Body of pancreas (tissue), 4 donors: ENCODE measurements around the gene ELAVL4. TPM values are rescaled to one million over a fixed set of nuclear protein-coding genes. Genes with fewer than 3 reads are reported as not detected.

Experiments used
- ATAC-seq: fragments of 150-250 bp; one replicate; pipeline ENCODE4 v1.9.1; 2016
- DNase-seq, 4 donors: peaks; one replicate each; pipeline ENCODE4 v3.0.0-alpha.2; 2019
- H3K27ac ChIP-seq, 4 donors: fragments of 200-600 bp; sonication (generic); 1 replicate in 3 of 4; 2 replicates in 1 of 4; pipeline versions ENCODE4 v1.5.1 to v1.6.1; 2016 to 2019; ENCODE audit warnings: mild to moderate bottlenecking in 1 of 4, mixed read lengths in 1 of 4, moderate library complexity in 1 of 4
- H3K27me3 ChIP-seq, 2 donors: fragments of 200-600 bp; sonication (generic); one replicate each; pipeline ENCODE4 v1.6.0; 2016; ENCODE audit warnings: mild to moderate bottlenecking in 1 of 2
- H3K36me3 ChIP-seq, 2 donors: fragments of 200-600 bp; sonication (generic); replicated peaks in 1 of 2; 2 replicates each; pipeline ENCODE4 v1.5.1; 2016; ENCODE audit warnings: low read depth in 2 of 2; ENCODE audit not compliant: insufficient read depth in 1 of 2
- H3K4me1 ChIP-seq: fragments of 200-600 bp; sonication (generic); one replicate; pipeline ENCODE4 v1.6.0; 2016
- H3K4me3 ChIP-seq, 2 donors: fragments of 200-600 bp; sonication (generic); 1 replicate in 1 of 2; 2 replicates in 1 of 2; pipeline ENCODE4 v1.5.1; 2016 to 2019
- H3K9me3 ChIP-seq, 3 donors: fragments of 200-600 bp; sonication (generic); 1 replicate in 2 of 3; 2 replicates in 1 of 3; pipeline ENCODE4 v1.5.1; 2016
- CTCF ChIP-seq, 7 experiments: fragments of 450-650 bp in 4 of 7; fragments of 200-600 bp in 3 of 7; sonication (generic) in 3 of 7; IDR thresholded peaks; one replicate each; pipeline ENCODE4 v1.5.1; 2016 to 2019; ENCODE audit warnings: antibody characterized with exemption in 7 of 7
- POLR2A ChIP-seq, 3 donors: fragments of 450-650 bp; IDR thresholded peaks; one replicate each; pipeline ENCODE4 v1.6.1; 2016; ENCODE audit warnings: antibody characterized with exemption in 3 of 3, mild to moderate bottlenecking in 2 of 3
- WGBS, 2 donors: methylation state at CpG; one replicate each; pipeline ENCODE4 v1.1.5; 2017; 5-methylcytosine and 5-hydroxymethylcytosine counted together
- intact Hi-C: fragments of 100-400 bp; cut with DNase I; formaldehyde crosslinking; loops from one replicate; pipeline ENCODE4 v1.15.1; 2023
- total RNA-seq, 2 donors: library from RNA; depleted of rRNA; stranded (reverse); fragments of >200 nt; gene quantifications; one replicate each; pipeline ENCODE4 v1.1.0, GENCODE V29; 2016

The ELAVL4 gene
- total RNA-seq, 2 donors from 2014 or later, result 1.0 TPM; not detected in 1

DNA sequence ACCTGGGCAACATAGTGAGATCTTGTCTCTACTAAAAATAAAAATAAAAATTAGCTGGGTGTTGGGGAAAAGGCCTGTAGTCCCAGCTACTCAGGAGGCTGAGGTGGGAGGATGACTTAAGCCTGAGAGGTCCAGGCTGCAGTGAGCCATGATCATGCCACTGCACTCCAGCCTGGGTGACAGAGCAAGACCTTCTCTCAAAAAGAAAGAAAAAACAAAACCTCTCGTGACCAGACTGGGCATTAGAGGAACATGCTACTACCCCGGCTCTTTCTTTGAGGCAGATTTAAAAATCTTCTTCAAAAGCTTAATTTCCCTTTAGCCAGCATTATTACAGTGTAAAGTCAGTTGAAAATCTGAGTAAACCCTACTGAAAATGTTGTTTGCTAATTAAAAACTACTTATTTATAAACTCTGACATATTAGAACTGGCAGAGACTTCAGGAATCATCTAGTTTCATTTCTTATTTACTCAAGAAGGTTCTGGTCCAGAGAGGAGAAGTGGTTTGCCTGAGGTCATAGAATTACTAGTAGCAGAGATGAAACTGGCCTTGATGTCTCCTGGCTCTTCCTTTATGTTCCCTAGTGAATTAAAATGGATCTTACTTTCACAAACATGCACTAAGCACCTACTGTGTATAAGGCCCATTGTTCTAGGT is 11.6 kb upstream of the ELAVL4 start:
- DNase-seq (no peak), ATAC-seq (no peak)
- H3K4me3 ChIP-seq, result no peak overlapping the region
- H3K4me1 ChIP-seq, result no peaks in the 10 kb centered on the region
- no peaks in the 10 kb centered on the region for H3K27me3 ChIP-seq
- no peaks in the 10 kb centered on the region for H3K36me3 ChIP-seq
- 76 to 88% methylated on average over 2 of the region's 2 CpGs for WGBS, 2 donors
- TF ChIP-seq CTCF (IDR thresholded peaks at IDR 0.05) (no peak), POLR2A (IDR thresholded peaks at IDR 0.05) (no peak)
- H3K27ac ChIP-seq, result peak overlapping the region in 1 of 4 donors; percentile 9
- intact Hi-C loops, result no loop called here
- H3K9me3 ChIP-seq, result no peaks in the 10 kb centered on the region

DNA sequence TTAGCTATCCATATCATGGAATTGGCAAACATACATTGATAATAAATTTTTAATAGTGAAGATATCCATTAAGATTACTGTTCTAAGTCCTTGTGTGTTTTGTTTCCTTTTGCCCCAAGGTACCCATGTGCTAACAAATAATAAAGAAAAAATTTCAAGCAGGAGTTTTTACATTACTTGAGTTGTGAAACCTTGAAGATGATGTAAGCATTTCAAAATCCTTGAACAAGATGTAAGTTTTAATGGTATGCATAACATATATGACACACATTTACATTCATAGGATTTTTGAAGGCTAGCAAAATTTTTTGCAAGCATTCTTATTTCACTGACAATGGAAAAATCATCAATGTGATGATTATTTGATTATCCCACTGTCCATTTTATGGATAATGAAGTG is 10.9 kb upstream of the ELAVL4 start:
- H3K27ac ChIP-seq, result no peak overlapping the region
- no peak for TF ChIP-seq CTCF (IDR thresholded peaks at IDR 0.05)
- no peak for TF ChIP-seq POLR2A (IDR thresholded peaks at IDR 0.05)
- intact Hi-C loops, result no loop called here
- H3K9me3 ChIP-seq, result no peaks in the 10 kb centered on the region
- H3K36me3 ChIP-seq, result no peaks in the 10 kb centered on the region
- no peaks in the 10 kb centered on the region for H3K27me3 ChIP-seq
- H3K4me1 ChIP-seq, result no peaks in the 10 kb centered on the region
- H3K4me3 ChIP-seq, result no peak overlapping the region
- no peak for ATAC-seq
- no peak for DNase-seq

GRCh38 chr1:50098591-50099021 is 10.1 kb upstream of the ELAVL4 start:
- TF ChIP-seq POLR2A (IDR thresholded peaks at IDR 0.05), result no peak
- TF ChIP-seq CTCF (IDR thresholded peaks at IDR 0.05), result no peak
- H3K9me3 ChIP-seq, result no peaks in the 10 kb centered on the region
- ATAC-seq, result no peak
- no peaks in the 10 kb centered on the region for H3K4me1 ChIP-seq
- WGBS, 2 donors, result 28 to 52% methylated on average over 2 of the region's 2 CpGs
- intact Hi-C loops, result no loop called here
- DNase-seq, result no peak
- no peaks in the 10 kb centered on the region for H3K36me3 ChIP-seq
- H3K4me3 ChIP-seq, result no peak overlapping the region
- no peak overlapping the region for H3K27ac ChIP-seq
- no peaks in the 10 kb centered on the region for H3K27me3 ChIP-seq

GRCh38 chr1:50099654-50100053 is 9.1 kb upstream of the ELAVL4 start:
- TF ChIP-seq POLR2A (IDR thresholded peaks at IDR 0.05), result no peak
- TF ChIP-seq CTCF (IDR thresholded peaks at IDR 0.05), result no peak
- H3K9me3 ChIP-seq, result no peaks in the 10 kb centered on the region
- H3K27ac ChIP-seq, result no peak overlapping the region
- H3K27me3 ChIP-seq, result no peaks in the 10 kb centered on the region
- ATAC-seq (no peak), DNase-seq (no peak)
- no peaks in the 10 kb centered on the region for H3K4me1 ChIP-seq
- intact Hi-C loops, result no loop called here
- 51 to 65% methylated on average over 1 of the region's 1 CpG for WGBS, 2 donors
- no peaks in the 10 kb centered on the region for H3K36me3 ChIP-seq
- no peak overlapping the region for H3K4me3 ChIP-seq

GRCh38 chr1:50103615-50104081 is 5.1 kb upstream of the ELAVL4 start:
- no peaks in the 10 kb centered on the region for H3K27me3 ChIP-seq
- no peak for ATAC-seq
- H3K4me1 ChIP-seq, result no peaks in the 10 kb centered on the region
- DNase-seq, result no peak
- WGBS, 2 donors, result 56 to 62% methylated on average over 7 of the region's 7 CpGs
- no peak overlapping the region for H3K4me3 ChIP-seq
- TF ChIP-seq POLR2A (IDR thresholded peaks at IDR 0.05) (no peak), CTCF (IDR thresholded peaks at IDR 0.05) (no peak)
- no peaks in the 10 kb centered on the region for H3K9me3 ChIP-seq
- intact Hi-C loops, result no loop called here
- H3K27ac ChIP-seq, result no peak overlapping the region
- no peaks in the 10 kb centered on the region for H3K36me3 ChIP-seq
